AG04450 (cell line): ENCODE measurements around the gene RHEX. TPM values are rescaled to one million over a fixed set of nuclear protein-coding genes. Genes with fewer than 3 reads are reported as not detected.

Source experiments
- CTCF ChIA-PET: fragments of 300-600, 350-600 bp; formaldehyde crosslinking; extraction: SDS; loops from one replicate; lab custom pipeline; 2022; ENCODE audit warnings: antibody characterized with exemption, inconsistent platforms; lab: Charles Lee
- POLR2A ChIA-PET: fragments of 350-600 bp; formaldehyde crosslinking; extraction: SDS; loops from one replicate; lab custom pipeline; 2021; ENCODE audit warnings: antibody characterized with exemption, inconsistent platforms; lab: Yijun Ruan, JAX
- DNase-seq: peaks from one replicate; pipeline ENCODE4 v3.0.0-alpha.2; 2011; ENCODE audit warnings: low read depth, low spot score
- H3K27ac ChIP-seq: one replicate; pipeline ENCODE4 v1.5.1; 2012; ENCODE audit warnings: low read depth, low read length, control low read depth
- H3K27me3 ChIP-seq: one replicate; pipeline ENCODE4 v1.6.0; 2012; ENCODE audit warnings: low read length; ENCODE audit not compliant: control insufficient read depth, insufficient read depth
- H3K4me3 ChIP-seq: 2 replicates; pipeline ENCODE4 v1.5.1; 2011; ENCODE audit warnings: mild to moderate bottlenecking, low read depth, low read length, control low read depth
- H3K9me3 ChIP-seq: 2 replicates; pipeline ENCODE4 v1.5.1; 2012; ENCODE audit warnings: low read length; ENCODE audit not compliant: control insufficient read depth, insufficient read depth
- polyA plus RNA-seq: library from polyadenylated mRNA; depleted of rRNA; stranded (reverse); fragments of >200 nt; gene quantifications from 2 replicates; pipeline ENCODE4 v1.2.3, GENCODE V29; 2011; rRNA removed
- small RNA-seq: library from RNA; depleted of rRNA; stranded (forward); fragments of <200 nt; gene quantifications from one replicate; pipeline ENCODE3, GENCODE V24; 2012; ENCODE audit warnings: low read depth; ENCODE audit not compliant: insufficient read length
- TF ChIP-seq, protein P1 (sequence below): IDR thresholded peaks from 2 replicates; pipeline ENCODE4 v1.5.1; 2011; ENCODE audit warnings: low read depth, low read length, control low read depth, inconsistent platforms

RHEX gene
- polyA plus RNA-seq, 1 experiment, result not detected

DNA sequence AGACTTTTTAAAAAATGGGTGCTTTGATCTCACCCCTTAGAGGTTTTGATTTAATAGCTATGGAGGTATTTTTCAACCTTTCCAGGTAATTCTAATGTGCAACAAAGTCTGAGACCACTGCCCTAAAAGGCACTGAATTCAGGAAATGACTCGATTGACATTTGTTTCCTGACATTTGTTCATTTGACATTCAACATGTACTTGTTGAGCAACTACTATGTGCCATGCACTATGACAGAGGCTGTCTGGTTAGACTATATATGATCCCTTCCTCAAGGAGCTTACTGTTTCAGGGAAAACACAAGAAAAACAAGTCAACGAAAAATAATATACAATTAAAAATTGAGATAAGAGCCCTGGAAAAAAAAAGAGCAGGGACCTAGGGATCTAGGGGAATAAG, 89.8 kb downstream of the RHEX start:
- Histone ChIP-seq H3K27me3 (peaks cover 62% of the 10 kb centered on the region), H3K27ac (no peak overlapping the region), H3K4me3 (no peak overlapping the region), H3K9me3 (no peaks in the 10 kb centered on the region; the same call in 1 of the 2 replicates)
- ChIA-PET POLR2A (no interaction called here), CTCF (no interaction called here)
- no peak for DNase-seq
- TF ChIP-seq, protein P1, sequence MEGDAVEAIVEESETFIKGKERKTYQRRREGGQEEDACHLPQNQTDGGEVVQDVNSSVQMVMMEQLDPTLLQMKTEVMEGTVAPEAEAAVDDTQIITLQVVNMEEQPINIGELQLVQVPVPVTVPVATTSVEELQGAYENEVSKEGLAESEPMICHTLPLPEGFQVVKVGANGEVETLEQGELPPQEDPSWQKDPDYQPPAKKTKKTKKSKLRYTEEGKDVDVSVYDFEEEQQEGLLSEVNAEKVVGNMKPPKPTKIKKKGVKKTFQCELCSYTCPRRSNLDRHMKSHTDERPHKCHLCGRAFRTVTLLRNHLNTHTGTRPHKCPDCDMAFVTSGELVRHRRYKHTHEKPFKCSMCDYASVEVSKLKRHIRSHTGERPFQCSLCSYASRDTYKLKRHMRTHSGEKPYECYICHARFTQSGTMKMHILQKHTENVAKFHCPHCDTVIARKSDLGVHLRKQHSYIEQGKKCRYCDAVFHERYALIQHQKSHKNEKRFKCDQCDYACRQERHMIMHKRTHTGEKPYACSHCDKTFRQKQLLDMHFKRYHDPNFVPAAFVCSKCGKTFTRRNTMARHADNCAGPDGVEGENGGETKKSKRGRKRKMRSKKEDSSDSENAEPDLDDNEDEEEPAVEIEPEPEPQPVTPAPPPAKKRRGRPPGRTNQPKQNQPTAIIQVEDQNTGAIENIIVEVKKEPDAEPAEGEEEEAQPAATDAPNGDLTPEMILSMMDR, result no peak

DNA sequence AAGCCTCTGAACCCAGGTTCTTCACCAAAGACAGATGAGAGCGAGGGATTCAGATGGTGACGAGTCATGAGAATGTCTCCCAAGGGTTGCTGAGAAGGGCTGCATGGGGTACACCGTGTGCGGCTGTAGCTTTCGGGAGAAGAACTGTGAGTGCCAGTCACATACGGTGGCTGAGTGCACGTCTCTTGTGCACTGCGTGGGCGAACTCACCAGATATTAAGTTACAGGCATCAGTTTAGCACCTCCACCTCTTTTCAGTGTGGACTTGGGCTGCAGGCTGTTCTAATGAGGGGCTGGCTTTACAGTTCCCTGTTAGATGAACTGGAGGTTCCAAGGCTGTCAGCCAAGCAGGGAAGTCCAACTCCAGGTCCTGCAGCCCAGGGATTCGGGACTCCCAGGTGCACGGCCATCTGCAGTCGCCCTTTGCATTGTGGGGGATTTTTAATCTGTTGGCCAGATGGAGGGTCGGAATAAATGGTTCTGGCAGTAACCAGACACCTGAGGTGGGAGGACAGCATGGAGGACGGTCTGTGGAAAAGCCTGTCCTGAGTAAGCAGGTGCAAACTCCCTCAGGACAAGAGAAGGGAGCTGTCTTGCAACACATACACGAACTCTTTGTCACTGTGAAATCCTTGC, 90.7 kb downstream of the RHEX start:
- TF ChIP-seq, protein P1, result no peak
- Histone ChIP-seq H3K9me3 (no peaks in the 10 kb centered on the region; the same call in 1 of the 2 replicates), H3K4me3 (no peak overlapping the region), H3K27ac (no peak overlapping the region), H3K27me3 (peaks cover 55% of the 10 kb centered on the region)
- ChIA-PET POLR2A (no interaction called here), CTCF (no interaction called here)
- no peak for DNase-seq

DNA sequence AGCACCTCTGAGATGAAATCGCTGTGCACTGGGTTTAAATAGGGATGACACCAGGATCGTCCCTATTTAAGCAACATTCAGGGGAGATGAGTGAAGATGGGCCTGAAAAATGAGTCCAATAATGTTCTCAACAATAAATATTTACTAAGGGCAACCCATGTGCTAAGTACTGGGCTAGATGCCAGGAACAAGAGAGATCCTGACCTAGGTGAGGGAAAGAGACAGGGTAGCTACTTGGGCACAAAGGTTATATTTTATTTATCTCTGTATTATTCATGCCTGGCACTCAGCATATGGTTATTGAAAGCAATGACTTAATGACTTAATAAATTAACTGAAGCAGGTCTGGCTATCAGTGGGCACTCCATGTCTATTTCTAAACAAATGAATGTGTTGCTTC, 91.6 kb downstream of the RHEX start:
- Histone ChIP-seq H3K4me3 (no peak overlapping the region), H3K27ac (no peak overlapping the region), H3K27me3 (peaks cover 58% of the 10 kb centered on the region), H3K9me3 (no peaks in the 10 kb centered on the region; the same call in 1 of the 2 replicates)
- POLR2A ChIA-PET, result no interaction called here
- TF ChIP-seq, protein P1, result no peak
- CTCF ChIA-PET, result interaction anchor here (1.0 kb wide), 1 partner anchor 37 kb away, joined by 3 read pairs; no protein-coding TSS in a partner anchor
- DNase-seq, result no peak

DNA sequence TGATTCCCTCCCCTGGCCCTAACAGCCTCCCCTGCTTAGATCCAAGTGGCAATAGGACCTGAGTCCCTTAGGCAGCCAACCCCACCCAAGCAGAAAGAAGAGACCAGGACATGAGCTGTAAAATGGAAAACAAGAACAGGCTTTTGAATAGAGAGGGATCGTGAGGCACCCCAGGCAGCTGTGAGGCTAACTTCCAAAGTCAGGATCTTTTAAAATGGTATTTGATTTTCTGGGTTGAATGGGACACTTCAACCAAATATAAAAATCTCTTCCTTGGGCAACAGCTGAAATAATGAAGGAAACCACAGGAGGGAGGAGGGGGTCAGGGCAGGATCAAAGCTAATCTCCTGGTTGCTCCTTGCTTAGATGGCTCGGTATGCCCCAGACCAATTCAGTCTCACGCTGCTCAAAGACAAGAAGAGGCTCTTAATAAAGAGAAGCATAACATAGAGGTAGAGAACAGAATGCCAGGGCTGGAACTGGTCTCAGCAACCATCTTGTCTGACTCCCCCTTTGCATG, 92.9 kb downstream of the RHEX start:
- POLR2A ChIA-PET, result no interaction called here
- H3K27ac ChIP-seq, result no peak overlapping the region
- TF ChIP-seq, protein P1, result no peak

More for the DNA sequence above, 92.9 kb downstream of the RHEX start:
- Histone ChIP-seq H3K9me3 (no peaks in the 10 kb centered on the region; the same call in 1 of the 2 replicates), H3K27me3 (peaks cover 54% of the 10 kb centered on the region), H3K4me3 (no peak overlapping the region)
- CTCF ChIA-PET, result no interaction called here
- DNase-seq, result no peak

Small RNA genes lying within 50 kb of the gene (small RNA-seq; reads per million reads assigned to genes)
- not detected for gene RF00271

Other genes starting within 250 kb of the RHEX start
- 23.9 and 29.0 TPM in 2 replicates for gene SLC41A1, start 240.0 kb upstream of the RHEX start, polyA plus RNA-seq
- 0.09 TPM in 1 of 2 replicates, not detected in the other for gene PM20D1, start 203.0 kb upstream of the RHEX start, polyA plus RNA-seq
- gene SLC26A9, start 109.7 kb upstream of the RHEX start, polyA plus RNA-seq, result not detected in 2 replicates
- gene RAB7B, start 49.8 kb upstream of the RHEX start, polyA plus RNA-seq, result 16.5 and 17.5 TPM in 2 replicates
- gene CTSE, start 29.3 kb upstream of the RHEX start, polyA plus RNA-seq, result not detected in 2 replicates
- gene AVPR1B, start 64.2 kb downstream of the RHEX start, polyA plus RNA-seq, result not detected in 2 replicates
- gene FAM72A, start 149.7 kb downstream of the RHEX start, polyA plus RNA-seq, result 2.8 and 3.5 TPM in 2 replicates
- gene SRGAP2, start 150.4 kb downstream of the RHEX start, polyA plus RNA-seq, result 12.4 and 20.3 TPM in 2 replicates